HepG2 (cell line): ENCODE measurements around the gene DNAJC5. TPM values are rescaled to one million over a fixed set of nuclear protein-coding genes. Genes with fewer than 3 reads are reported as not detected.

Source experiments
- ADNP ChIP-seq: sonication (generic); formaldehyde crosslinking; IDR thresholded peaks from 2 replicates; pipeline ENCODE4 v1.4.0; 2020; ENCODE audit warnings: missing genetic modification reagents
- AGO1 ChIP-seq: fragments of 200-400 bp; formaldehyde crosslinking; IDR thresholded peaks from 2 replicates; pipeline ENCODE4 v1.6.1; 2017; ENCODE audit warnings: mild to moderate bottlenecking, low read depth, low read length, moderate library complexity; ENCODE audit not compliant: poor library complexity, severe bottlenecking
- BRF2 ChIP-seq: sonication (generic); formaldehyde crosslinking; IDR thresholded peaks from 2 replicates; pipeline ENCODE4 v1.8.1; 2022; ENCODE audit warnings: mild to moderate bottlenecking, missing genetic modification reagents
- GLMP ChIP-seq: sonication (generic); formaldehyde crosslinking; IDR thresholded peaks from 2 replicates; pipeline ENCODE4 v1.9.0; 2021; ENCODE audit warnings: missing genetic modification reagents, mild to moderate bottlenecking, borderline replicate concordance
- GTF3A ChIP-seq: sonication (generic); formaldehyde crosslinking; conservative IDR thresholded peaks from 2 replicates; pipeline ENCODE4 v1.4.0; 2020; ENCODE audit warnings: mild to moderate bottlenecking, missing genetic modification reagents
- ISL2 ChIP-seq: sonication (generic); formaldehyde crosslinking; IDR thresholded peaks from 2 replicates; pipeline ENCODE4 v1.5.0; 2020; ENCODE audit warnings: missing genetic modification reagents
- KDM6A ChIP-seq: IDR thresholded peaks from 2 replicates; pipeline ENCODE4 v1.6.1; 2016; ENCODE audit warnings: low read depth
- MXD3 ChIP-seq: IDR thresholded peaks from 2 replicates; pipeline ENCODE4 v1.6.1; 2016; ENCODE audit warnings: mild to moderate bottlenecking, missing biosample characterization, missing genetic modification reagents
- PAF1 ChIP-seq: IDR thresholded peaks from 2 replicates; pipeline ENCODE4 v1.6.1; 2016; ENCODE audit warnings: missing genetic modification reagents, missing compliant biosample characterization
- PHF21A ChIP-seq: sonication (generic); formaldehyde crosslinking; IDR thresholded peaks from 2 replicates; pipeline ENCODE4 v1.5.0; 2020; ENCODE audit warnings: mild to moderate bottlenecking, missing genetic modification reagents
- SOX5 ChIP-seq: IDR thresholded peaks from 2 replicates; pipeline ENCODE4 v1.6.1; 2016; ENCODE audit warnings: borderline replicate concordance
- TEAD2 ChIP-seq: sonication (generic); formaldehyde crosslinking; IDR thresholded peaks from 2 replicates; pipeline ENCODE4 v1.9.0; 2021; ENCODE audit warnings: missing genetic modification reagents
- TEF ChIP-seq: sonication (generic); formaldehyde crosslinking; IDR thresholded peaks from 2 replicates; pipeline ENCODE4 v1.5.0; 2020; ENCODE audit warnings: missing genetic modification reagents
- ZFP41 ChIP-seq: sonication (generic); formaldehyde crosslinking; IDR thresholded peaks from 2 replicates; pipeline ENCODE4 v1.4.0; 2020; ENCODE audit warnings: mild to moderate bottlenecking, missing genetic modification reagents, borderline replicate concordance
- ZNF225 ChIP-seq: sonication (generic); formaldehyde crosslinking; IDR thresholded peaks from 2 replicates; pipeline ENCODE4 v1.4.0; 2020; ENCODE audit warnings: mild to moderate bottlenecking, missing genetic modification reagents
- ZNF407 ChIP-seq: sonication (generic); formaldehyde crosslinking; IDR thresholded peaks from one replicate; pipeline ENCODE4 v1.5.1; 2020; ENCODE audit warnings: mild to moderate bottlenecking, missing genetic modification reagents; ENCODE audit errors: not compliant biosample characterization
- ZNF567 ChIP-seq: sonication (generic); formaldehyde crosslinking; IDR thresholded peaks from 2 replicates; pipeline ENCODE4 v1.8.1; 2023; ENCODE audit warnings: mild to moderate bottlenecking, missing genetic modification reagents, borderline replicate concordance
- polyA plus RNA-seq, 8 experiments: library from polyadenylated mRNA; depleted of rRNA in 3 of 8; stranded (reverse) in 7 of 8; unstranded in 1 of 8; fragments of >200 nt; fragmentation: Illumina TruSeq in 4 of 8; extraction: Trizol in 4 of 8; gene quantifications; 2 replicates each; pipeline versions ENCODE4 v1.2.1 to v1.2.3, GENCODE V29; 2011 to 2016; ENCODE audit warnings: low read depth in 4 of 8, missing spikeins in 1 of 8, mixed read lengths in 1 of 8; ENCODE audit not compliant: insufficient read depth in 1 of 8
- total RNA-seq, 5 experiments: library from RNA; depleted of rRNA; stranded (reverse); fragments of >200 nt; fragmentation: Illumina TruSeq; extraction: Trizol; gene quantifications; 2 replicates each; pipeline ENCODE4 v1.2.3, GENCODE V29; 2016; ENCODE audit warnings: low read depth in 1 of 5

The DNAJC5 gene
- total and polyA plus RNA-seq, 2 of the 13 experiments (the other 11 are each of a cell fraction or from before 2014, with no cell fraction given), result 42.8 to 64.5 TPM

- no peak for TF ChIP-seq GLMP (CRISPR knock-in tag)
- no peak for TF ChIP-seq KDM6A
- TF ChIP-seq BRF2 (CRISPR knock-in tag), result 0 out of 2 replicates have a peak, but pooled peaks have one; percentile 18
- TF ChIP-seq SOX5 (CRISPR knock-in tag), result no peak; the same call in 1 of the 2 replicates
- TF ChIP-seq ZNF407 (CRISPR knock-in tag), result no peak
- no peak for TF ChIP-seq TEF (CRISPR knock-in tag)
- TF ChIP-seq ZFP41, result no peak
- no peak for TF ChIP-seq ZNF567
- TF ChIP-seq TEAD2, result no peak
- no peak for TF ChIP-seq AGO1
- peak; percentile 19 for TF ChIP-seq MXD3
- no peak for TF ChIP-seq ADNP (CRISPR knock-in tag)
- TF ChIP-seq ISL2 (CRISPR knock-in tag), result peak; percentile 69
- TF ChIP-seq ZNF225 (CRISPR knock-in tag), result peak; percentile 42; the same call in 1 of the 2 replicates
- peak; percentile 81 for TF ChIP-seq PHF21A (CRISPR knock-in tag)
- no peak for TF ChIP-seq GTF3A (CRISPR knock-in tag)
- TF ChIP-seq PAF1 (CRISPR knock-in tag), result 0 out of 2 replicates have a peak, but pooled peaks have one; percentile 33
Observed at GRCh38 chr20:63863798-63864544, 31.0 kb upstream of the DNAJC5 start (continued).
